GM21515 (cell line): ENCODE data around the gene HNRNPH1.

Experiments
- ATAC-seq: cut with Tn5 transposase; IDR thresholded peaks from one replicate; pipeline ENCODE4 v1.9.1; 2021; ENCODE audit not compliant: unreplicated experiment

HNRNPH1 gene

GRCh38 chr5:179606071-179606909 lies 17.2 kb downstream of the HNRNPH1 start:
- ATAC-seq, result no peak

DNA sequence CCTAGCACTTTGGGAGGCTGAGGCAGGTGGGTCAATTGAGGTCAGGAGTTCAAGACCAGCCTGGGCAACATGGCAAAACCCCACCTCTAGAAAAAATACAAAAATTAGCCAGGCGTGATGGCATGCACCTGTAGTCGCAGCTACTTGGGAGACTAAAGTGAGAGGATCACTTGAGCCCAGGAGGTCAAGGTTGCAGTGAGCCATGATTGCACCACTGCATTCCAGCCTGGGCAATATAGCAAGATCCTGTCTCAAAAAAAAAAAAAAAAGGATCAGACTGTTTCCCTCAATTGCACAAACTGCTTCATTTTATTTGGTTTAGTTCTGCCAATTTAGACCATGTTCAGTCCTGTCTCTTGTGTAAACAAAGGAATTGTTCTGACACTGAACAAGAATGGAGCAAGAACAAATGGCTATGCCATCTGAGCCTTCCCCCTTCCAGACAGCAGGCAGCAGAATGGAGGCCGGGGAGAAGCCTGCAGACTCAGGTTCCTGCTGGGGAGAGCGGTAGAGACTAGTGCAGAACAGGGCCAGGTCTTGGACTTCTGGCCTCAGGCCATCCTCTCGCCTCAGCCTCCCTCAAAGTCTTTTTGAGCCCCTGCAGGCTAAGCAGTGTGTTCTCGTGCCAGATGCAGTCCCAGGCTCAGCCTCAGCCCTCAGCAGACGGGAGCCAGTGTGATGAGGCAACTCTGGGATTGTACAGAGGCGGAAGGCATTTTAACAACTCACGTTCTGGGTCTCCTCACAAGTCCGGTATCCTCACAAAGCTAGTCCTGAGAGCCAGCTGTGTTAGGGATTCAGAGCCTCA lies 18.2 kb downstream of the HNRNPH1 start:
- no peak for ATAC-seq

DNA sequence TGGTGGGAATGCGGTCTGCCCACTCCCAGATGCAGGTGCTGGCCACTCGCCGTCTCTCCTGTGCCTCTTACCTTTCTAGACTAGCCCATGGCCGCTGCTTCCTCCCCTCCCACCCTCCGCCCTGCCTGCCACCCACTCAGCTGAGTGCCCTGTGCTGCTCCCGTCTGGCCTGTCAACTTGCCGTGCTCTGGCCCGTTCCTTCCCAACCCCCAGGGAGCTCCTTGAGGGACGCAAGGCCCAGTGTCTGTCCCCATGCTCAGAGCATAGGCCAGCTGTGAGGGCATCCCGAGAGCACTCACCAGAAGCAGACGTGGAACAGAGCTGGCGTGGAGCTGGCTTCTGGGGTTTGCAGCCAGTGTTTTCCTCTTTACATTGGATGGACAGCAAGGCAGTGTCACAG lies 20.2 kb downstream of the HNRNPH1 start:
- ATAC-seq, result no peak

DNA sequence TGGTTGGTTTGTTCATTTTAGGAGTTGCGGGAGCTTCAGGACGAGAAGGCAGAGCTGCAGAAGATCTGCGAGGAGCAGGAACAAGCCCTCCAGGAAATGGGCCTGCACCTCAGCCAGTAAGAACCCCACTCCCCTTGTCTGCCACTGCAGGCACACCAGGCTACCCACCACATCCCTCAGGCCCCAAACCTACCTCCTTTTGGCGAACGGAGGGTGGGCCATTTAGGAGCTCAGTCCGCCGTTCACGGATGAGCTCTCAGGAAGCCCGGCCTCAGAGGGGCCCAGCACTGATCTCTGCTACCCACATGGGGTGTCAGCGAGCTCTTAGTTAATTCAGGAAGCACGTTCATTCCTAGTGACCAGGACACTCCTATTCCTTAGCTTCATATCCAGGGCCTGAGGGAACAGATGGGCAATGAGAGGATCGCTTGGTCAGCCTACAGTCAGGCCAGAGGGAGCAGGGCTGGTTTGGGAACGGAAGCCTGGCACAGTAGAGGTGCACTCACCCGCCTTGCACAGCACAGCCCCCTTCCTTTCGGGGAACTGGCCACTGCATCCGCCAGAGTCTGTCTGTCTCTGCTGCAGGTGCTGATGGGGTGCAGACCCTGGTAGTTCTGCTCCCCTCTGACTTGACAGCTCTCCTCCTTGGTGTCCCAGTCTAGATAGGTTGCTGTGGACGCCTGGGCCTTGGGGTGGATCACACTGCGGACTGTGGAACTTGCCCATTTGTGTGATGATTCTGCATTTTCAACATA lies 21.4 kb downstream of the HNRNPH1 start:
- ATAC-seq, result no peak

GRCh38 chr5:179599973-179600372 lies 23.5 kb downstream of the HNRNPH1 start:
- ATAC-seq, result no peak

- ATAC-seq, result no peak
Observed at GRCh38 chr5:179599566-179599965, 23.9 kb downstream of the HNRNPH1 start.

DNA sequence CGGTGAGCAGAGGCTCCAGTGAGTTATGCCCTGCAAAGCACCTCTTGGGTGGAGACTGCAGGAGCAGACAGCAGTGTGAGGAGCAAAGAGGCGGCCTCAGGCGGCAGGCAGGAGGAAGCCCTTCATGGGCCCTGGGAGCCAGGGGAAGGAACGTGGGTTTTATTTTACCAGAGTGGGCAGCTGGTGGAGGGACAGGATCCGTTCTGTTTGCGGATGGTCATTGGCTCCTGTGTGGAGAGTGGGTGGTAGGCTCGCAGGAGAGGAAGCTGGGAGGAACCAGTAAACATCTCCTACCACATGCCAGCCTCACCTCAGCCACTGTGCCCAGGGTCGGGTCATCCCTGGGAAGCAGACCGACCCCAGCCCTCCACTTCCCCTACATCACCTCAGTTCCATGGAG lies 24.4 kb downstream of the HNRNPH1 start:
- ATAC-seq, result no peak

- no peak for ATAC-seq
Observed at GRCh38 chr5:179596421-179596820, 27.1 kb downstream of the HNRNPH1 start.

DNA sequence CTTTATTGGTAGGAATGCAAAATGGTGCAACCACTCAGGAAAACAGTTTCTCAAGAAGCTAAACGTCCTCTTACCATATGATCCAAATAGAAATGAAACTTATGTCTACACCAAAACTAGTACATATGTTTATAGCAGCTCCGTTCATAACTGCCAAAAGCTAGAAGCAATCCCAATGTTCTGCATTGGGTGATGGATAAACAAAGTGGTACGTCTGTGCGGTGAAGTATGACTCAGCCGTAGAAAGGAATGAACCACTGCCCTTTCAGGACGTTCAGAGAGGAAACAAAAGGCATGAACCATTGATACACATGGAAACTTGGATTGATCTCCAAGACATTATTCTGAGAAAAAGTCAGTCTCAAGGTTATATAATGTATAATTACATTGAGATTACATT lies 27.6 kb downstream of the HNRNPH1 start:
- ATAC-seq, result no peak

- no peak for ATAC-seq
Observed at GRCh38 chr5:179588166-179588565, 35.3 kb downstream of the HNRNPH1 start.

DNA sequence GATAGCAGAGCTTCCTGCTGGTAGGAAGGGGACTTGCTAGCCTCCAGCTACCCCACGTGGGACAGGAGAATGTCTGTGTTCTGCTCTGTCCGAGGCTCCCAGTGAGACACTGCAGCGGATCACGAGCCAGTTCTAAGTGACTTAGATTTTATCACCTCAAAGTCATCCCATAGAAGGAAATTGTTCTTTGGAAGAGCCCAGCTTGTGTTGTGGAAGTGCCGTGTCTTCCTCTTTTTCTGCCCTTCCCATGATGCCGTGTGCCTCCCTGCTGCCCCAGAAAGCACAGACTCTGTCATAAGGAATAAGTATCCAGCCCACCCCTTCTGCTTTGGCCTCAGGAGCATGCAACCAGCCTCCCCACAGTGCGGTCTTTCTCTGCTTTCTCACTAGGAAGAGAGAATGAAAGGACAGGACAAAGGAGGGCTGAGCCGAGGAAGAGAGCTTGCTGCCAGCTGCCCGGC lies 37.5 kb downstream of the HNRNPH1 start:
- no peak for ATAC-seq

GRCh38 chr5:179577286-179577960 lies 46.0 kb downstream of the HNRNPH1 start:
- ATAC-seq, result no peak

GRCh38 chr5:179572386-179572785 lies 51.1 kb downstream of the HNRNPH1 start:
- no peak for ATAC-seq

DNA sequence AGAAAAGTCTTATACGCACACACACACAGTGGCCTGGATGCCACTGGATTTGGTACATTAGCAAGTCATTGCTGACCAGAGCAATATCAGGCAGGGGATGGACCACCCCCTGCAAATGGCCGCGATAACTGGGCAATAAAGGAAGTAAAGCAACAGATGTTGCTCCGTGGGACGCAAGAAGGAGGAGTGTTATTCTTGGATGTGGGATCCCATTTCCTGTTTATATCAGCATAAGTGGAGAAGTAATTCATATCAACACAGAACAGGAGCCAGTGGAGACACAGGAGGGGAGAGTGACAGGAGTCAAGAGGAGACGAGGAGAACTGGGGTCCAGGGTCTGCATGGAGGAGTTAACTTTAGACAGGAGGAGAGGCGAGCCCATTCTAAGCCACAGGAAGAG lies 54.8 kb downstream of the HNRNPH1 start:
- ATAC-seq, result no peak

- ATAC-seq, result no peak
Observed at GRCh38 chr5:179564526-179564925, 58.9 kb downstream of the HNRNPH1 start.
